HG03064 (cell line): Measurements from ENCODE around the gene ARL8B.
A peak's percentile ranks its signal among the peaks of the same experiment; 100 is the strongest.
"Not testable (repeated sequence)": the region's sequence is repeated elsewhere in the genome, so short reads cannot be mapped to it uniquely, and the experiment has no call there.

ENCODE experiments used
- ATAC-seq: cut with Tn5 transposase; IDR thresholded peaks from one replicate; pipeline ENCODE4 v1.9.1; 2021; ENCODE audit warnings: low read depth; ENCODE audit not compliant: unreplicated experiment

Gene ARL8B

DNA sequence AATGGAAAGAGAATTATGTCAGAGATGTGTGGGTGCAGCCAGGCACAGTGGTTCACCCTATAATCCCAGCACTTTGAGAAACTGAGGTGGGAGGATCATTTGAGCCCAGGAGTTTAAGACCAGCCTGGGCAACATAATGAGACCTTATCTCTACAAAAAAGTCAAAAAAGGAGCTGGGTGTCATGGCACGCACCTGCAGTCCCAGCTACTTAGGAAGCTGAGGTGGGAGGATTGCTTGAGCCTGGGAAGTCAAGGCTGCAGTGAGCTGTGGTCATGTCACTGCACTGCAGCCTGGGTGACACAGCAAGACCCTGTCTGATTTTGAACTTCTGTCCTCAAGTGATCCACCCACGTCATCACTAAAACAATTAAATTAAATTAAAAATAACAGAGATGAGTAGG lies 15.2 kb upstream of the ARL8B start:
- ATAC-seq, result not testable (repeated sequence)

DNA sequence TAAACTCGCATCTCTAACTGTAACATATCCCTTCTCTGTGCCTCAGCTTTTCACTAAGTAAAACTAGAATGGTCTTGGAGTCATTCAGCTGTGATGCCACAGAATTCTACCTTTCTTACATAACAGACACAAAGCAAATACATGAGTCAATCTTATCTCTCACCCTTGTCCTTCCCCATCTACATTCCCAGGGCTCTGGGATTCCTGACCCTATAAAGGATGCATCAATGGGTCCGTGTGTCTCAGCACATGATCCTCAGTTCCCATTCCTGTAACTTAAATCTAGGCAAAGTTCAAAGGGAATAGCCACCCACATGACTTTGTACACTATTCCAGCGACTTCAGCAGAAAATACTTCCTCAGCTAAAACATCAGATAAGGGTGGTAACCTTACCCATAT lies 11.8 kb upstream of the ARL8B start:
- ATAC-seq, result no peak

DNA sequence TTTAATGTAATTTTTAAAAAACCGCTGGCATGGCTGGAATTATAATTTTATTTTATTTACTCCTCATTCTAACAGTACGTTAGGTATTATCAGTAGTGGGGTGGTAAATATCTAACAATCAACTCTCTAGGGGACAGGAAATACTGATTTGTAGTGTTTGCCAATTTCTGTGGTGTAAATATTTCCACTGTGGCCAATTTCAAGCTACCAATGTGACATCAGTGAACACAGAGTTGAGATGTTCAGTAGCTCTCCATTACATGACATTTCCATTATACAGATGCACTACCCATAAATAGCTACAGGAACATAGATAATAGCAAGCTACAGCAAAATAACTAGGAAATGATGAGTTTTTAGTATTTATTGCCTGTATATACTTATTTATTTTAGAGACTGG lies 10.0 kb upstream of the ARL8B start:
- no peak for ATAC-seq

DNA sequence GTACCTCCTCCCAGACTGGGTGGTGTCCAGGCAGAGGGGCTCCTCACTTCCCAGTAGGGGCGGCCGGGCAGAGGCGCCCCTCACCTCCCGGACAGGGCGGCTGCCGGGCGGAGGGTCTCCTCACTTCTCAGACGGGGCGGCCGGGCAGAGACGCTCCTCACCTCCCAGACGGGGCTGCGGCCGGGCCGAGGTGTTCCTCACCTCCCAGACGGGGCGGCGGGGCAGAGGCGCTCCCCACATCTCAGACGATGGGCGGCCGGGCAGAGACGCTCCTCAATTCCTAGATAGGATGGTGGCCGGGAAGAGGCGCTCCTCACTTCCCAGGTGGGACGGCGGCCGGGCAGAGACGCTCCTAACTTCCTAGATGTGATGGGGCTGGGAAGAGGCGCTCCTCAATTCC lies 8.4 kb upstream of the ARL8B start:
- ATAC-seq, result not testable (repeated sequence)

DNA sequence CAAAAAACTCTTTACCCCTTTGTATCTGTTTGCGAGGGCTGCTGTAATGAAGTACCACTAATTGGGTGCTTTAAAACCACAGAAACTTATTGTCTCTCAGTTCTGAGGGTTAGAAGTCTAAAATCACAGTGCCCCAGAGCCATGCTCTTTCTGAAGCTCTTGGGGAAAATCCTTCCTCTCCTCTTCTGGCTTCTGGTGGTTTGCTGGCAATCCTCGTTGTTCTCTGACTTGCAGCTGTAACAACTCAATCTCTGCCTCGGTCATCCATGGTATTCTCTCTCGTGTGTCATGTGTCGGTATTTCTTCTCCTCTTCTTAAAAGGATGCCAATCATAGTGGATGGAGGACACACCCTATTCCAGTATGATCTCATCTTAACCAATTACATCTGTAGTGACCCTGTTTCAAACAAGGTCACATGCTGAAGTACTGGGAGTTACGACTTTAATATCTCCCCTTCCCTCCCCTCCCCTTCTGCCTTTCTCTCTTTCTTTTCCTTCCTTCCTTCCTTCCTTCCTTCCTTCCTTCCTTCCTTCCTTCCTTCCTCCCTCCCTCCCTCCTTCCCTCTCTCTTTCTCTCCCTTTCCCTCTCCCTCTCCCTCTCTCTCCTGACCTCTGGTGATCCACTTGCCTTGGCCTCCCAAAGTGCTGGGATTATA lies 6.5 kb upstream of the ARL8B start:
- no peak for ATAC-seq

GRCh38 chr3:5116538-5116937 lies 5.6 kb upstream of the ARL8B start:
- ATAC-seq, result no peak

DNA sequence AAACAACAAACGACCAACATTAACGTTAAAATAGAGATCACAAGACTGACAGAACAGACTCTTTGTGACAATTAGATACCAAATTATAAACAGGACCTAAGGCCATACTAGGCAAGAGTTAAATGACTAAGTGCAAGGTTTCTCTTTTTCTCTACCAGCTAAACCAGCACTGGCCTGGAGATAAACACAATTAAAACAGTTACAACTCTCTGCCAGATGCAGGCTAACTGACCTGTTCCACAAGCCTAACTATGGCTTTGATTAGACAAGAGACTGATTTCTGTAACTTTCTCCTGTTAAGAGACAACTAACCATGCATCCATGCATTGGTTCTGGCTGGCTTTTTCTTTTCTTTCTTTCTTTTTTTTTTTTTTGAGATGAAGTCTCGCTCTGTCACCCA lies 1.6 kb upstream of the ARL8B start:
- no peak for ATAC-seq

GRCh38 chr3:5122741-5123706 lies 932 bp downstream of the ARL8B start:
- ATAC-seq, result peak; percentile 9

GRCh38 chr3:5123937-5124336 lies 1.8 kb downstream of the ARL8B start:
- no peak for ATAC-seq

DNA sequence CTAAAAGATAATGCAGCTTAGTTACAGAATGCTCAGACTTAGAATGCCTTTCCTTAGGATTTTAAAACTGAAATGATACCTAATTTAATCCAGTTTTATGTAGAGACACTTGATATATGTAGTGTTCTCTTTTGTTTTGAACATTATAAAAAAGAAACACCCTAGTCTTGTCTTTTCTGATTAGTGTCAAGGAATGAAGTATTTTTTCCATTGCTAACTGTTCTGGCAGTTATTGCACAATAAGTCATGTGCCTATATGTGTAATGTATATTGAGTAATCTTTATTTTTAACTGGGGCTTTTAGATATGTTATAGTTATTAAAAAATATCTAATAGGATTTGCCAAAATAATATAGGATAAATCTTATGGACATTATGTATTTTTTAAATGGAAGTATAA lies 4.5 kb downstream of the ARL8B start:
- ATAC-seq, result no peak

GRCh38 chr3:5128849-5129248 lies 6.8 kb downstream of the ARL8B start:
- ATAC-seq, result no peak

DNA sequence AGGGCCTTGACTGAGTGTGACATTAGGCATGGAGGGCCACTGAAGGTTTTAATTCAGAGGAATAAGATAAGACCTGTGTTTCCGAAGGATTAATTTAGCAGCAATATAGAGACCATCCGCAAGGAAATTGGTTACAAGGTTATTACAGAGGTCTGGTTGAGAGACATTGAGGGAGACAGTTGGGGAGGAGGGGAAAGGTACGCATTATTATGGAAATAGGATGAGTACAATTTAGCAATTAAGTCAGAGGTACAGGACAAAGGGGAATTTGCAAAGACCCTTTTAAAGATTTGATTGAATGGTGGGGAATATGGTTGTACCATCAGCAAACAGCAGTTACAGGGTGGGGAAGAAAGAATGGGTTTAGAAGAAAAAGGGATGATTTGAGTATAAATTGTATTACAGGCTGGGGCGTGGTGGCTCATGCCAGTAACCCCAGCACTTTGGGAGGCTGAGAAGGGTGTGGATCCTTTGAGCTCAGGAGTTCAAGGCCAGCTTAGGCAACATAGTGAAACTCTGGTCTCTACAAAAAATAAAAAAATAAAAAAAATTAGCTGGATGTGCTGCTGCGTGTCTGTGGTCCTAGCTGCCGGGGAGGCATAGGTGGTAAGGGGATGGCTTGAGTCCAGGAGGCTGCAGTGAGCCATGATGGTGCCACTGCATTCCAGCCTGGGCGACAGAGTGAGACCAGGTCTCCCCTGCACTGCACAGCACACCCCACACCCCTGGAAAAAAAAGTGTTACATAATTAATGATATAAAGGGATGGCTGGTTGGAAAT lies 11.3 kb downstream of the ARL8B start:
- ATAC-seq, result no peak

- no peak for ATAC-seq
Measured at GRCh38 chr3:5134019-5134391, 11.9 kb downstream of the ARL8B start.

DNA sequence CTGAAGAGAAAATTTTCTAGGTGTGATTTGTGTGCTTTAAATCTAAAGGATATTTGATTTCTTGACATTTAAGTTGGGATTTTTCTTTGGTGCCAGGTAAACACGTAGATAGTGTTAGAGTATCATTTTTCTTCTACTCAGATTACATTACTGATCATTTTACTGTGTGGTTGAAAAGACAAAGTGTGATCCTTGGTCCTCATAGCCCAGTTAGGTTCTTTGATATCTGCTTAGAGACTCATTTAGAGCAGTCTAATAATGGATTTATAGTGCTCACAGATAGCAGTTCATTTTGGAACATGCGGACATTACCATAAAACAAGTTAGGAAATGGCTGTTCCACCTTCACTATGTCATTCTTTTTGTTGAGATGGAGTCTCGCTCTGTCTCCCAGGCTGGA lies 12.4 kb downstream of the ARL8B start:
- ATAC-seq, result no peak

DNA sequence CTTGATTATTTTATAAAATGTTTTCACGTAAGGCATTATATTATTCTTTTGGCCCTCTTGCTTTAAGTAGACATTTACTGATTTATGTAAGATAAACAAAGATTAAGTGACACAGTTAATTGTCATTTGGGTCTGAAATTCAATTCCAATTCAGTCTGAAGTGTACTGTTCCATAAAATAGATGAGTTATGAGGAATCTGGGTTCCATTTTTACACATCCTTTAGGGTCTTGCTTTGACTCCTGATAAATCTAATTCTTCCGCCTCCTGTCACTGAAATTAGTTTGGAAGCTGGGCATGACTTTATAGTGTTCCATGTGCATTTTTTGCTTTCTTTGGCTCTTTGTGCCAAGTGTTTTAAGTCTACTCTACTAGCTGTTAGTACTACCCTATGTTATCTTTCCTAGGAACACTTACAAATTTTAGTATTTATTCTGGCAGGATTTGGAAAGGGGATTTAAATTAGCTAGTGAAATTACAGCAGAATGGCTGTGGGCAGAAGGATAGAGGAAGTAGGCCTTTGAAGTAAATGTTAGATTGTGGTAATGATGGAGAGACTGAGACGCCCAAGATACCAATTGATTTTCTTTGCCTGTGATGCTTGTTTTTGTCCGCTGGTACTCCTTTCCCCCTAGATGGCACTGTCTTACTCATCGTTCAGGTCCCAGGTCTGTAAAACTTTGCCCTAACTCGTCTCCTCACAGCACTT lies 14.3 kb downstream of the ARL8B start:
- ATAC-seq, result peak; percentile 61

DNA sequence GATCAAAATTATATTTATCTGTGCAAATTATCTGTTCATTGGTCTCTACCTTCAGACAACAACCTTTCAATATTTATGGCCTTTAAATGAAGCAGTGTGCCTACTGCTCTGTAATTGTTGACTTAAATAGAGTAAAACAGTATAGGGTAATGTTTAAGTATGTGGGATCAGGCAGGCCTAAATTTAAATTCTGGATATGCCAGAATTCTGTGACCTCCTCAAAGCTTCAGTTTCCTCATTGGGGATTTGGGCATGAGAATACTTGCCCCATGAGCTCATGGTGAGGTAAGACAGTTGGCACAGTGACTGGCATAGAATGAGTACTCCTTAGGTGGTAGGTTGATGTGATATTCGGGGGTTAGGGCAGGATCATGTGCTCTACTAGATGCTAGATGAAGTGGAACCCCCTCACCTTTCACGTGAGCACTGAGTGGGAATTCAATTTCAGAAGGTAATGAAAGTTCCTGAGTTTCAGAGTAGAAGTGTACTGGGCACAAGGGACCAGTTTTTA lies 14.9 kb downstream of the ARL8B start:
- ATAC-seq, result peak; percentile 23

DNA sequence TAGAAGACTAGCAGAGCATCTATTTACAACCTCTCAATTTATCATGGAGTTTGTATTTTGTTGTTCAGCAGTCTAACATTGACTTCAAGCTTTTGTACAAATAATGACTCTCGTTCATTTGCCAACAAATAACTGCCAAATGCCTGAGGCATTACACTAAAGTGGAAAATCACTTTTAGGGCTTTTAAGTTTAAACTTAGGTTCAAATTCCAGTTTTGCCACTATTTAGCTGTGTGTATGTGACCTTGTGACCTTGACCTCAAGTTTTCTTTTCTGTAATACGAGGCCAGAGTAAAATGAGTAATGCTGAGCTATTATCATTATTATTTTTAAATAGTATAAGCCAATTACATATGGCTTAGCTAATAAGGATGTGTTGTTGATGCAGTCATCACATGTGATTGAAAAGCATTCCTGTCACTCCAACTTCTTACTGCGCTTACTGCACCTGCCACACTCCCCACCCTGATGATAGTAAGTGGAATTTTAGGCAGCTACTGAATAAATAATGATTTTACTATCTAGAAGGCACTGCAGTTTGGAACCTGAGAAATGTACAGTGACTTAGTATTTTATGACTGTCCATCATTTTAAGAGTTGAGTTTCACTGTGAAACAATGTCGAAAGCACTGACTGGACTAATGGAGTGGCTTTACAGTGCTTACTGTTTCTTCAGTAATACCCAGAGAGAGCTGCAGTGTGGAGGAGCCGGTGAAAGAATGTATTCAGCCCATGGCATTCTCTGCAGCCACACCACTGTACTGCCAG lies 16.3 kb downstream of the ARL8B start:
- ATAC-seq, result no peak

GRCh38 chr3:5140230-5140621 lies 18.1 kb downstream of the ARL8B start:
- no peak for ATAC-seq

DNA sequence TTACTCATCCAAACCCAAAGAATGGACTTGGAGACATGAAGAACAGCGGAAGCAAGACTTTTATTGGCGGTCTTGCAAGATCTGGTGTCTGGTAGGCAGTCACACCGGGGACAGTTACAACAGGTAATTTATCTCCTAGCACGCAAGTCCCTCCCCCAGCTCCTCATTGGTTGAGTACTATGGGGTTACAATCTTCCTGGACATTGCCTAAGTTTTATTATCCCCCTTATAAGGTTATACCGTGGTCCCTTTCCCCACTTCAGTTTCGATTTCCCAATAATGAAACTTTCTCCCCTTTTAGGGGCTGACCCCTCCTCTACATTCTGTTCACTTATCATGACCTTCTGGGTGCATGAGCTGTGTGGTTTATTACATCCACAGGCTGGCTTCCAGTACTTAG lies 18.7 kb downstream of the ARL8B start:
- ATAC-seq, result no peak

- ATAC-seq, result no peak
Measured at GRCh38 chr3:5141760-5142159, 19.7 kb downstream of the ARL8B start.
